HG03521 (cell line): ENCODE measurements around the gene ALDH1A2.
"Not testable (repeated sequence)": the region's sequence is repeated elsewhere in the genome, so short reads cannot be mapped to it uniquely, and the experiment has no call there.

Source experiments
- ATAC-seq: cut with Tn5 transposase; IDR thresholded peaks from one replicate; pipeline ENCODE4 v1.9.1; 2021; ENCODE audit warnings: mild to moderate bottlenecking, moderate library complexity; ENCODE audit not compliant: unreplicated experiment

The ALDH1A2 gene

GRCh38 chr15:58069008-58069407 is 3.5 kb upstream of the ALDH1A2 start:
- ATAC-seq = no peak

GRCh38 chr15:58066042-58066867 is 744 bp upstream of the ALDH1A2 start:
- ATAC-seq = no peak

GRCh38 chr15:58064980-58065444 is 499 bp downstream of the ALDH1A2 start:
- no peak for ATAC-seq

- ATAC-seq = no peak
Measured at GRCh38 chr15:58064082-58064979, 1.2 kb downstream of the ALDH1A2 start.

GRCh38 chr15:58063614-58064013 is 1.9 kb downstream of the ALDH1A2 start:
- ATAC-seq = no peak

- ATAC-seq = no peak
Measured at GRCh38 chr15:58062983-58063382, 2.5 kb downstream of the ALDH1A2 start.

- ATAC-seq = no peak
Measured at GRCh38 chr15:58062175-58062574, 3.3 kb downstream of the ALDH1A2 start.

- ATAC-seq = no peak
Measured at GRCh38 chr15:58060575-58060974, 4.9 kb downstream of the ALDH1A2 start.

GRCh38 chr15:58058729-58059128 is 6.8 kb downstream of the ALDH1A2 start:
- no peak for ATAC-seq

- ATAC-seq = no peak
Measured at GRCh38 chr15:58058073-58058472, 7.4 kb downstream of the ALDH1A2 start.

GRCh38 chr15:58057559-58057958 is 8.0 kb downstream of the ALDH1A2 start:
- ATAC-seq = no peak

- ATAC-seq = no peak
Measured at GRCh38 chr15:58056015-58056414, 9.5 kb downstream of the ALDH1A2 start.

- no peak for ATAC-seq
Measured at GRCh38 chr15:58053315-58054153, 12.0 kb downstream of the ALDH1A2 start.

- no peak for ATAC-seq
Measured at GRCh38 chr15:58052334-58052733, 13.2 kb downstream of the ALDH1A2 start.

GRCh38 chr15:58049520-58050227 is 15.8 kb downstream of the ALDH1A2 start:
- no peak for ATAC-seq

- no peak for ATAC-seq
Measured at GRCh38 chr15:58048261-58048660, 17.2 kb downstream of the ALDH1A2 start.

- ATAC-seq = no peak
Measured at GRCh38 chr15:58047149-58047548, 18.4 kb downstream of the ALDH1A2 start.

- ATAC-seq = no peak
Measured at GRCh38 chr15:58046467-58046866, 19.0 kb downstream of the ALDH1A2 start.

- ATAC-seq = not testable (repeated sequence)
Measured at GRCh38 chr15:58045376-58045775, 20.1 kb downstream of the ALDH1A2 start.

GRCh38 chr15:58044551-58044950 is 21.0 kb downstream of the ALDH1A2 start:
- no peak for ATAC-seq
